Hepatocyte (in vitro differentiated cells): ENCODE measurements around the gene HTR4.

ENCODE experiments used
- CTCF ChIP-seq: fragments of 200-600 bp; sonication (generic); IDR thresholded peaks from 2 replicates; pipeline ENCODE4 v1.5.1; 2016; ENCODE audit warnings: antibody characterized with exemption, mild to moderate bottlenecking; ENCODE audit not compliant: poor library complexity
- EZH2 ChIP-seq: fragments of 200-600 bp; sonication (generic); IDR thresholded peaks from 2 replicates; pipeline ENCODE4 v1.6.1; 2016; ENCODE audit warnings: antibody characterized with exemption, mild to moderate bottlenecking, borderline replicate concordance

DNA sequence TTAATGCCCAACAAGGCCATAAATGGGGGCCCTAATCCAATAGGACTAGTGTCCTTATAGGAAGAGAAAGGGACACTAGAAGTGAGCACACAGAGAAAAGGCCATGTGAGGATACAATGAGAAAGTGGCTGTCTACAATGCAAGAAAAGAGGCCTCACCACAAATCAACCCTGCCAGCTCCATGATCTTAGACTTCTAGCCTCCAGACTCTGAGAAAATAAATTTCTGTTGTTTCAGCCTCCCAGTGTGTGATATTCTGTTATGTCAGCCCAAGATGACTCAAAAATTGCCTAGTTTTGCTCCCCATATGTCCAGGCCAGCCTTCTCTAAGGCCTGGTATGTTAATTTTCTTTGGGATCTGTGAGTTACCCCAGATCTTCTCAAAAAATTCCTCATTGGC is 32.3 kb upstream of the HTR4 start:
- no peak for TF ChIP-seq CTCF
- TF ChIP-seq EZH2 = no peak
